Spinal cord (tissue), 10 donors: ENCODE measurements around the gene SPTBN4. TPM values are rescaled to one million over a fixed set of nuclear protein-coding genes. Genes with fewer than 3 reads are reported as not detected.
"Not testable (repeated sequence)": the region's sequence is repeated elsewhere in the genome, so short reads cannot be mapped to it uniquely, and the experiment has no call there.

ENCODE experiments used
- DNase-seq, 6 donors: peaks; one replicate each; pipeline versions ENCODE4 v3.0.0 to v3.0.0-alpha.2; 2013 to 2015; ENCODE audit warnings: low spot score in 6 of 6, low read depth in 4 of 6
- H3K27ac ChIP-seq: one replicate; pipeline ENCODE4 v1.5.1; 2013; ENCODE audit warnings: low read depth, low read length, control low read depth
- H3K27me3 ChIP-seq: one replicate; pipeline ENCODE4 v1.6.1; 2013; ENCODE audit warnings: low read length; ENCODE audit not compliant: control insufficient read depth, insufficient read depth
- H3K36me3 ChIP-seq: one replicate; pipeline ENCODE4 v1.6.1; 2013; ENCODE audit warnings: low read length; ENCODE audit not compliant: control insufficient read depth, insufficient read depth
- H3K4me1 ChIP-seq: one replicate; pipeline ENCODE4 v1.6.1; 2013; ENCODE audit warnings: low read length; ENCODE audit not compliant: control insufficient read depth, insufficient read depth
- H3K4me3 ChIP-seq: one replicate; pipeline ENCODE4 v1.5.1; 2013; ENCODE audit warnings: low read depth, low read length, control low read depth
- H3K9me3 ChIP-seq: one replicate; pipeline ENCODE4 v1.6.1; 2013; ENCODE audit warnings: low read length; ENCODE audit not compliant: control insufficient read depth, insufficient read depth
- WGBS: methylation state at CpG from one replicate; pipeline ENCODE4 v1.1.5; 2013; ENCODE audit warnings: missing lambda C conversion rate; ENCODE audit not compliant: insufficient coverage; 5-methylcytosine and 5-hydroxymethylcytosine counted together
- polyA plus RNA-seq, 2 donors: library from polyadenylated mRNA; unstranded; fragments of 120-200 nt; gene quantifications; one replicate each; pipeline ENCODE4 v1.2.1, GENCODE V29; 2013; ENCODE audit not compliant: insufficient read length in 2 of 2
- total RNA-seq, 2 donors: library from RNA; depleted of rRNA in 1 of 2; stranded (reverse); fragments of 120-200 nt in 1 of 2; fragments of >200 nt in 1 of 2; gene quantifications; one replicate each; pipeline versions ENCODE4 v1.2.3 to v1.2.4, GENCODE V29; 2013 to 2014
- donor health status: healthy.

SPTBN4 gene
- total and polyA plus RNA-seq, 4 donors: 13.9 to 43.8 (median 28.1) TPM

- Histone ChIP-seq H3K9me3 (no peaks in the 10 kb centered on the region), H3K4me1 (peaks cover 16% of the 10 kb centered on the region), H3K4me3 (no peak overlapping the region), H3K27ac (no peak overlapping the region), H3K27me3 (no peaks in the 10 kb centered on the region), H3K36me3 (peaks cover 10% of the 10 kb centered on the region)
- 74% methylated on average over 7 of the region's 8 CpGs for WGBS
- no peak for DNase-seq
Measured at GRCh38 chr19:40446263-40446784, 20.5 kb upstream of the SPTBN4 start.

- peaks cover 3% of the 10 kb centered on the region for H3K36me3 ChIP-seq
Measured at GRCh38 chr19:40449506-40449905, 17.3 kb upstream of the SPTBN4 start.

DNA sequence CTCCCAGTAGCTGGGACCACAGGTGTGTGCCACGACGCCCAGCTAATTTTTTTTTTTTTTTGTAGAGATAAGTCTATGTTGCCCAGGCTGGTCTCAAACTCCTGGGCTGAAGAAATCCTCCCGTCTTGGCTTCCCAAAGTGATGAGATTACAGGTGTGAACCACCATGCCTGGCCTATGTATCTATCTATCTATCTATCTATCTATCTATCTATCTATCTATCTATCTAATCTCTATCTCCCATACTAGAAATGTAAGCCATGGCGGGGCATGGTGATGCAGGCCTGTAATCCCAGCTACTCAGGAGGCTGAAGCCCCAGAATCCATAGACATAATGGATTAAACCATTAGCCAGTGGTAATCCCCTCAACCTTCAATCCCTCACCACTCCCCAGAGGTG, 16.1 kb upstream of the SPTBN4 start:
- 100% methylated on average over 2 of the region's 4 CpGs for WGBS
- Histone ChIP-seq H3K9me3 (no peaks in the 10 kb centered on the region), H3K27me3 (no peaks in the 10 kb centered on the region), H3K4me1 (no peaks in the 10 kb centered on the region), H3K36me3 (peaks cover 3% of the 10 kb centered on the region), H3K27ac (no peak overlapping the region), H3K4me3 (no peak overlapping the region)
- no peak for DNase-seq

More at GRCh38 chr19:40449506-40449905, 17.3 kb upstream of the SPTBN4 start:
- H3K27me3 ChIP-seq: no peaks in the 10 kb centered on the region
- peaks cover 6% of the 10 kb centered on the region for H3K4me1 ChIP-seq
- no peak overlapping the region for H3K4me3 ChIP-seq
- 87% methylated on average over 3 of the region's 4 CpGs for WGBS
- DNase-seq: no peak
- H3K27ac ChIP-seq: no peak overlapping the region
- no peaks in the 10 kb centered on the region for H3K9me3 ChIP-seq

GRCh38 chr19:40452016-40452415, 14.8 kb upstream of the SPTBN4 start:
- H3K27me3 ChIP-seq: no peaks in the 10 kb centered on the region
- no peak overlapping the region for H3K27ac ChIP-seq
- no peaks in the 10 kb centered on the region for H3K9me3 ChIP-seq
- DNase-seq: no peak
- peaks cover 3% of the 10 kb centered on the region for H3K36me3 ChIP-seq
- H3K4me1 ChIP-seq: no peaks in the 10 kb centered on the region
- WGBS: 55% methylated on average over 5 of the region's 5 CpGs
- H3K4me3 ChIP-seq: no peak overlapping the region

GRCh38 chr19:40453151-40453735, 13.6 kb upstream of the SPTBN4 start:
- no peak overlapping the region for H3K4me3 ChIP-seq
- no peaks in the 10 kb centered on the region for H3K9me3 ChIP-seq
- no peaks in the 10 kb centered on the region for H3K4me1 ChIP-seq
- 95% methylated on average over 4 of the region's 5 CpGs for WGBS
- no peaks in the 10 kb centered on the region for H3K36me3 ChIP-seq
- no peaks in the 10 kb centered on the region for H3K27me3 ChIP-seq
- no peak overlapping the region for H3K27ac ChIP-seq
- DNase-seq: no peak

GRCh38 chr19:40453943-40454342, 12.9 kb upstream of the SPTBN4 start:
- not testable (repeated sequence) for DNase-seq, H3K27me3 ChIP-seq, H3K4me1 ChIP-seq, H3K9me3 ChIP-seq, H3K4me3 ChIP-seq, H3K36me3 ChIP-seq, H3K27ac ChIP-seq
- WGBS: 95% methylated on average over 4 of the region's 6 CpGs

DNA sequence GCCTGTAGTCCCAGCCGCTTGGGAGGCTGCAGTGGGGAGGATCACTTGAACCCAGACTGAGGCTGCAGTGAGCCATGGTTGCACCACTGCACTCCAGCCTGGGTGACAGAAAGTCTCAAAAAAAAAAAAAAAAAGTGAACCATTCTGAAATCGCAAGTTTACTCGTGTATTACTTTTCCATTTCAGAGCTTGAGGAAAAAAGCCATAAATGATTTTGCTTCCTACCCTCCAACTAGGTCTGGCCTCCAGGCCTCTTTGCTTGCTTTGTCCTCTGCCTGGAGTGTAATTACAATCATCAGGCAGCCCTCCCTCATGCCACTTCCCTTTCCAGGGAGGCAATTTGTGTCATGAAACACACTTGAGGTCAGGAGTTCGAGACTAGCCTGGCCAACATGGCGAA, 9.8 kb upstream of the SPTBN4 start:
- no peak for DNase-seq
- no peaks in the 10 kb centered on the region for H3K27me3 ChIP-seq
- no peaks in the 10 kb centered on the region for H3K4me1 ChIP-seq
- 93% methylated on average over 3 of the region's 5 CpGs for WGBS
- H3K27ac ChIP-seq: no peak overlapping the region
- no peaks in the 10 kb centered on the region for H3K36me3 ChIP-seq
- H3K4me3 ChIP-seq: no peak overlapping the region
- no peaks in the 10 kb centered on the region for H3K9me3 ChIP-seq

GRCh38 chr19:40457953-40458596, 8.7 kb upstream of the SPTBN4 start:
- Histone ChIP-seq H3K27me3 (no peaks in the 10 kb centered on the region), H3K27ac (no peak overlapping the region), H3K36me3 (no peaks in the 10 kb centered on the region), H3K9me3 (no peaks in the 10 kb centered on the region), H3K4me3 (no peak overlapping the region), H3K4me1 (no peaks in the 10 kb centered on the region)
- WGBS: 88% methylated on average over 16 of the region's 27 CpGs
- DNase-seq: no peak

- Histone ChIP-seq H3K27ac (no peak overlapping the region), H3K9me3 (no peaks in the 10 kb centered on the region), H3K27me3 (no peaks in the 10 kb centered on the region), H3K4me3 (no peak overlapping the region), H3K4me1 (no peaks in the 10 kb centered on the region), H3K36me3 (no peaks in the 10 kb centered on the region)
- no peak for DNase-seq
- WGBS: 100% methylated on average over 1 of the region's 3 CpGs
Measured at GRCh38 chr19:40458597-40458974, 8.2 kb upstream of the SPTBN4 start.

- no peak for DNase-seq
- Histone ChIP-seq H3K36me3 (no peaks in the 10 kb centered on the region), H3K9me3 (no peaks in the 10 kb centered on the region), H3K4me1 (peaks cover 7% of the 10 kb centered on the region), H3K27ac (no peak overlapping the region), H3K4me3 (no peak overlapping the region), H3K27me3 (no peaks in the 10 kb centered on the region)
- 100% methylated on average over 1 of the region's 3 CpGs for WGBS
Measured at GRCh38 chr19:40460185-40460584, 6.6 kb upstream of the SPTBN4 start.
